HepG2 (cell line): ENCODE results near the gene ELOVL5. TPM values are rescaled to one million over a fixed set of nuclear protein-coding genes. Genes with fewer than 3 reads are reported as not detected.

ENCODE experiments used
- E2F1 ChIP-seq: sonication (generic); formaldehyde crosslinking; IDR thresholded peaks from 2 replicates; pipeline ENCODE4 v1.5.0; 2020; ENCODE audit warnings: missing genetic modification reagents
- LCORL ChIP-seq, 2 experiments: fragments of 450-650 bp in 1 of 2; sonication (generic) in 1 of 2; formaldehyde crosslinking in 1 of 2; IDR thresholded peaks; 2 replicates each; pipeline versions ENCODE4 v1.5.0 to v1.6.1; 2017 to 2020; ENCODE audit warnings: antibody characterized with exemption in 1 of 2, missing genetic modification reagents in 1 of 2
- MTA1 ChIP-seq: sonication (generic); formaldehyde crosslinking; IDR thresholded peaks from 2 replicates; pipeline ENCODE4 v1.4.0; 2020; ENCODE audit warnings: missing genetic modification reagents, mild to moderate bottlenecking, borderline replicate concordance
- POLR2AphosphoS2 ChIP-seq: IDR thresholded peaks from 2 replicates; pipeline ENCODE4 v1.6.1; 2011; ENCODE audit warnings: low read depth, low read length, improper control_type of control experiment
- REXO4 ChIP-seq: sonication (generic); formaldehyde crosslinking; IDR thresholded peaks from 2 replicates; pipeline ENCODE4 v1.8.0; 2022; ENCODE audit warnings: missing genetic modification reagents, mild to moderate bottlenecking, borderline replicate concordance
- RFXANK ChIP-seq: IDR thresholded peaks from 2 replicates; pipeline ENCODE4 v1.6.1; 2016
- SMAD3 ChIP-seq: sonication (generic); formaldehyde crosslinking; IDR thresholded peaks from 2 replicates; pipeline ENCODE4 v1.4.0; 2020; ENCODE audit warnings: missing genetic modification reagents
- TBX2 ChIP-seq: sonication (generic); formaldehyde crosslinking; IDR thresholded peaks from 2 replicates; pipeline ENCODE4 v1.5.0; 2020; ENCODE audit warnings: missing genetic modification reagents, mild to moderate bottlenecking, borderline replicate concordance
- ZNF143 ChIP-seq: sonication (generic); formaldehyde crosslinking; IDR thresholded peaks from 2 replicates; pipeline ENCODE4 v1.4.0; 2020; ENCODE audit warnings: missing genetic modification reagents
- ZNF33A ChIP-seq: sonication (generic); formaldehyde crosslinking; IDR thresholded peaks from 2 replicates; pipeline ENCODE4 v1.5.1; 2020; ENCODE audit warnings: missing genetic modification reagents, mild to moderate bottlenecking, moderate library complexity, borderline replicate concordance
- ZNF407 ChIP-seq: sonication (generic); formaldehyde crosslinking; IDR thresholded peaks from one replicate; pipeline ENCODE4 v1.5.1; 2020; ENCODE audit warnings: mild to moderate bottlenecking, missing genetic modification reagents; ENCODE audit errors: not compliant biosample characterization
- ZNF615 ChIP-seq: sonication (generic); formaldehyde crosslinking; IDR thresholded peaks from 2 replicates; pipeline ENCODE4 v1.5.0; 2020; ENCODE audit warnings: mild to moderate bottlenecking, missing genetic modification reagents, borderline replicate concordance
- ZNF850 ChIP-seq: sonication (generic); formaldehyde crosslinking; conservative IDR thresholded peaks from 2 replicates; pipeline ENCODE4 v1.9.0; 2021; ENCODE audit warnings: mild to moderate bottlenecking, missing genetic modification reagents
- polyA plus RNA-seq, 8 experiments: library from polyadenylated mRNA; depleted of rRNA in 3 of 8; stranded (reverse) in 7 of 8; unstranded in 1 of 8; fragments of >200 nt; fragmentation: Illumina TruSeq in 4 of 8; extraction: Trizol in 4 of 8; gene quantifications; 2 replicates each; pipeline versions ENCODE4 v1.2.1 to v1.2.3, GENCODE V29; 2011 to 2016; ENCODE audit warnings: low read depth in 4 of 8, missing spikeins in 1 of 8, mixed read lengths in 1 of 8; ENCODE audit not compliant: insufficient read depth in 1 of 8
- total RNA-seq, 5 experiments: library from RNA; depleted of rRNA; stranded (reverse); fragments of >200 nt; fragmentation: Illumina TruSeq; extraction: Trizol; gene quantifications; 2 replicates each; pipeline ENCODE4 v1.2.3, GENCODE V29; 2016; ENCODE audit warnings: low read depth in 1 of 5
- TF ChIP-seq, protein P1 (sequence below): sonication (generic); formaldehyde crosslinking; IDR thresholded peaks from 2 replicates; pipeline ENCODE4 v1.4.0; 2020; ENCODE audit warnings: missing genetic modification reagents, borderline replicate concordance
- TF ChIP-seq, protein P2 (sequence below): sonication (generic); formaldehyde crosslinking; IDR thresholded peaks from 2 replicates; pipeline ENCODE4 v1.4.0; 2020; ENCODE audit warnings: missing genetic modification reagents

The ELOVL5 gene
- total and polyA plus RNA-seq, 2 of the 13 experiments (the other 11 are each of a cell fraction or from before 2014, with no cell fraction given): 50.1 to 72.4 TPM

- TF ChIP-seq, protein P1, sequence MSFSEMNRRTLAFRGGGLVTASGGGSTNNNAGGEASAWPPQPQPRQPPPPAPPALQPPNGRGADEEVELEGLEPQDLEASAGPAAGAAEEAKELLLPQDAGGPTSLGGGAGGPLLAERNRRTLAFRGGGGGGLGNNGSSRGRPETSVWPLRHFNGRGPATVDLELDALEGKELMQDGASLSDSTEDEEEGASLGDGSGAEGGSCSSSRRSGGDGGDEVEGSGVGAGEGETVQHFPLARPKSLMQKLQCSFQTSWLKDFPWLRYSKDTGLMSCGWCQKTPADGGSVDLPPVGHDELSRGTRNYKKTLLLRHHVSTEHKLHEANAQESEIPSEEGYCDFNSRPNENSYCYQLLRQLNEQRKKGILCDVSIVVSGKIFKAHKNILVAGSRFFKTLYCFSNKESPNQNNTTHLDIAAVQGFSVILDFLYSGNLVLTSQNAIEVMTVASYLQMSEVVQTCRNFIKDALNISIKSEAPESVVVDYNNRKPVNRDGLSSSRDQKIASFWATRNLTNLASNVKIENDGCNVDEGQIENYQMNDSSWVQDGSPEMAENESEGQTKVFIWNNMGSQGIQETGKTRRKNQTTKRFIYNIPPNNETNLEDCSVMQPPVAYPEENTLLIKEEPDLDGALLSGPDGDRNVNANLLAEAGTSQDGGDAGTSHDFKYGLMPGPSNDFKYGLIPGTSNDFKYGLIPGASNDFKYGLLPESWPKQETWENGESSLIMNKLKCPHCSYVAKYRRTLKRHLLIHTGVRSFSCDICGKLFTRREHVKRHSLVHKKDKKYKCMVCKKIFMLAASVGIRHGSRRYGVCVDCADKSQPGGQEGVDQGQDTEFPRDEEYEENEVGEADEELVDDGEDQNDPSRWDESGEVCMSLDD (CRISPR knock-in tag): no peak
- no peak for TF ChIP-seq TBX2
- TF ChIP-seq E2F1 (CRISPR knock-in tag): no peak
- no peak for TF ChIP-seq ZNF615
- TF ChIP-seq MTA1 (CRISPR knock-in tag): no peak
- TF ChIP-seq ZNF850 (CRISPR knock-in tag): peak; percentile 35; the same call in 1 of the 2 replicates
- TF ChIP-seq, protein P2, sequence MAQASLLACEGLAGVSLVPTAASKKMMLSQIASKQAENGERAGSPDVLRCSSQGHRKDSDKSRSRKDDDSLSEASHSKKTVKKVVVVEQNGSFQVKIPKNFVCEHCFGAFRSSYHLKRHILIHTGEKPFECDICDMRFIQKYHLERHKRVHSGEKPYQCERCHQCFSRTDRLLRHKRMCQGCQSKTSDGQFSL (CRISPR knock-in tag): no peak
- TF ChIP-seq POLR2AphosphoS2: no peak
- no peak for TF ChIP-seq ZNF33A (CRISPR knock-in tag)
- no peak for TF ChIP-seq ZNF407
- TF ChIP-seq ZNF143 (CRISPR knock-in tag): no peak
- no peak for TF ChIP-seq SMAD3 (CRISPR knock-in tag)
- no peak for TF ChIP-seq RFXANK (CRISPR knock-in tag)
- no peak for TF ChIP-seq LCORL (IDR thresholded peaks at IDR 0.05)
- no peak for TF ChIP-seq LCORL (CRISPR knock-in tag; IDR thresholded peaks at IDR 0.05)
- TF ChIP-seq REXO4: no peak
Observed at GRCh38 chr6:53349209-53349693, 501 bp upstream of the ELOVL5 start (continued).
